Astrocyte of the cerebellum (primary cell): Measurements from ENCODE around the gene SLC2A4.
"Not testable (repeated sequence)": the region's sequence is repeated elsewhere in the genome, so short reads cannot be mapped to it uniquely, and the experiment has no call there.

Source experiments
- DNase-seq: peaks from one replicate; pipeline ENCODE4 v3.0.0-alpha.2; 2011; ENCODE audit warnings: low read depth
- H3K4me3 ChIP-seq: 2 replicates; pipeline ENCODE4 v1.5.1; 2011; ENCODE audit warnings: mild to moderate bottlenecking, low read depth, low read length, moderate library complexity
- in situ Hi-C: cut with HindIII; loops from 2 replicates; pipeline ENCODE4 v1.10.0; 2017; ENCODE audit warnings: low sequenced_read_pairs
- TF ChIP-seq, protein P1 (sequence below): IDR thresholded peaks from 2 replicates; pipeline ENCODE4 v1.5.1; 2012; ENCODE audit warnings: low read length, low read depth, moderate library complexity, mild to moderate bottlenecking; ENCODE audit errors: missing control alignments

The SLC2A4 gene

DNA sequence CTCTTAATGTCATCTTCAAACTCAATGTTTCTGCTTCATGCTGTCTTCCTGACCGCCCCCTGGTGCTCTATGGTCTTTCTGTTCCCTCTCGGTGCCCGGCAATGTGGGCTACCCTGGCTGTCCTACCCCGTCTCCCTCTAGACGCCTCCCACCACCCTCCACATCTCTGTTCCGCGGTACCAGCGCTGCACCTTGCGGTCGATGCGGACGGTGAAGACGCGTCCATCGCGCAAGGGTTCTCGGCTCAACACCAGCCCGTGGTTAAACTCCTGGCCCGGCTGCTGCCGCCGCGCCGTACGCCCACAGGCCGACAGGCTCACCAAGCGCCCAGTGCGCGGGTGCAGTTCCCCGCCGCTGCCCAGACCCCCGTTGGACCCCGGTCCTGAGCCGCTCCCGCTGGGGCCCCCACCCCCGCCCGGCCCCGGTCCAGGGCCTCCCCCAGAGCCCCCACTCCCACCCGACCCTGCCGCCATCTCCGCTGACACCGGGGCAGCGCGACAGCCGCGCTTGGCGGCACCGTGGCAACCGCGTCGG is 47.4 kb downstream of the SLC2A4 start, which contains the start of gene NEURL4:
Gene NEURL4 (minus strand): TSS at position 496 of the 534 bp plus-strand sequence. CDS start 23 bp downstream, at position 473.
- DNase-seq = no peak
- H3K4me3 ChIP-seq = peak within 1 kb of the TSS; percentile 62
- TF ChIP-seq, protein P1, sequence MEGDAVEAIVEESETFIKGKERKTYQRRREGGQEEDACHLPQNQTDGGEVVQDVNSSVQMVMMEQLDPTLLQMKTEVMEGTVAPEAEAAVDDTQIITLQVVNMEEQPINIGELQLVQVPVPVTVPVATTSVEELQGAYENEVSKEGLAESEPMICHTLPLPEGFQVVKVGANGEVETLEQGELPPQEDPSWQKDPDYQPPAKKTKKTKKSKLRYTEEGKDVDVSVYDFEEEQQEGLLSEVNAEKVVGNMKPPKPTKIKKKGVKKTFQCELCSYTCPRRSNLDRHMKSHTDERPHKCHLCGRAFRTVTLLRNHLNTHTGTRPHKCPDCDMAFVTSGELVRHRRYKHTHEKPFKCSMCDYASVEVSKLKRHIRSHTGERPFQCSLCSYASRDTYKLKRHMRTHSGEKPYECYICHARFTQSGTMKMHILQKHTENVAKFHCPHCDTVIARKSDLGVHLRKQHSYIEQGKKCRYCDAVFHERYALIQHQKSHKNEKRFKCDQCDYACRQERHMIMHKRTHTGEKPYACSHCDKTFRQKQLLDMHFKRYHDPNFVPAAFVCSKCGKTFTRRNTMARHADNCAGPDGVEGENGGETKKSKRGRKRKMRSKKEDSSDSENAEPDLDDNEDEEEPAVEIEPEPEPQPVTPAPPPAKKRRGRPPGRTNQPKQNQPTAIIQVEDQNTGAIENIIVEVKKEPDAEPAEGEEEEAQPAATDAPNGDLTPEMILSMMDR = peak; percentile 11
- in situ Hi-C loops = no loop called here

DNA sequence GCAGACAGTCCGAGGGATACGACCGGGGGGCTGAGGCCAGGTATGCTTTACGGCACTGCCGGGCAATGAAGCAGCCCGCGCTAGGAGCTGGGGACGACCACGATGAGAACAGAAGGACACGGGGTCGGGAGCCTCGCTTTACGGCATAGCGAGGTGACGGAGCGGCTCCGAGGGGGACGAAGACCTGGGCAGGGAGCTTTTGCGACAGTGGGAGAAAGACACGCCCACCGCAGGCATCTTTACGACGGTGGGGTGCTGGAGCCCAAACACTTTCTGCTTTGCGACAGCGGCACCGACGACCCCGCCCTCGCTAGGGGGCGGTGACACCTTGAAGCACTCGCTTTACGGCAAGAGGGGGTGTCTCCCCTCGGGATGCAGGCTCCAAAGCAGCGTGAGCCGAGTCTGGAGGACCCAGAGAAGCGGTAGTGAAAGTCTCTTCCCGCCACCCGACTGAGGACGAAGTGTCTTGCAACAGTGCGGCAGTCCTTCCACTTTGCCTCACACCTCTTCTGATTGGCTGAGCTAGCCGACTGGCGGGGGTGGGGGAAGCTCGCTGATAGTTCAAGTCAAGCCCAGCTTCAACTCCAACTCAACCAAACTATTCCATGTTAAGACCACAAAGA is 48.0 kb downstream of the SLC2A4 start:
- TF ChIP-seq, protein P1 = no peak
- DNase-seq = peak; percentile 97
- in situ Hi-C loops = no loop called here
- H3K4me3 ChIP-seq = peak overlapping the region; percentile 62

DNA sequence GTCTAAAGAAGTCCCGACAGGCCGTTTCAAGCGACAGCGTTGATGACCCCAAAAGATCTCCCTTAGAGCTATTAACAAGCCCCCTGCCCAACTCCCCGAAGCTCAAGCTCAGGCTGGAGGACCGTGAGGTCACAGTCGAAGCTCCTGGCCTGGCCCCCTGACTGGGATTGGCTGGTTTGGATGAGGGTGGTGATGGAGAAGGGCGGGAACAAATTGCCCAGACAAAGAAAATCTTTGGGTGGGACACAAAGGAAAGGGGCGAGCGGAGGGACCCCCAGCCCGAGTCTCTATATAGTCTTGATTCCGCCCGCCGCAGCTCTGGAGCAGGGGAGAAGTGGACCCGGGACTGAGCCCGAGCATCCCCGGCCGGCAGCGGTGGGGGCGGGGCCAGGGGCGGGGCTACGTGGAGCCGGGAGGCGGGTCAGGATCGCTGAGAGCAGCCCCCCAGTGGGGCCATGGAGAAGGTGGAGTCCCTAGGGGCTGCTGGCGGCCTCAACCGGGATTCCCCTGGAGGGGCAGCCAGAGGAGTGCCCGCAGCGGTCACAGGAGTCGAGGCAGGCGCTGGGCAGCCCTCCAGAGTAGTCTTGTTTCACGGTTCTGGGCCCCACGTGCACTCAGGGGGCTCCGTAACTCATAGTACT is 48.6 kb downstream of the SLC2A4 start:
- TF ChIP-seq, protein P1 = no peak
- in situ Hi-C loops = no loop called here
- peak overlapping the region; percentile 62 for H3K4me3 ChIP-seq

DNA sequence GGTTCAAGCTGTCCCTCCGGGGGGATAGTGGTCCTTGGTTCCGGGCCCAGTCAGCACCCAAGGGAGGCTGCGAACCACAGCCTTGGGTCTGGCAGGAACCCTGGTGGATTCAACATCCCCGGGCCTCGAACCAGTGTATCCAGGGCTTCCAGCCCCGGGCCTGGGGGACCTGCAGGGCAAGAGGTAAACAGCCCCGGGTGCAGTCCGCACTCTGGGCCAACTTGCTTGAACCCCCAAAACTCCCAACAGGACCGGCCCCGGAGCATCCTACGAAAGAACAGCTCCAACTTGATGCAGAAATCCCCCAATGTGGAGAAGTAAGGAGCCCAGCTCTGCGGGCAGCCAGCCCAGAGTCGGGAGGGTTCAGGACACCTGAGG is 49.1 kb downstream of the SLC2A4 start:
- DNase-seq = no peak
- TF ChIP-seq, protein P1 = no peak
- peak overlapping the region; percentile 62 for H3K4me3 ChIP-seq
- in situ Hi-C loops = no loop called here

More for the DNA sequence above, 48.6 kb downstream of the SLC2A4 start:
- DNase-seq = no peak

DNA sequence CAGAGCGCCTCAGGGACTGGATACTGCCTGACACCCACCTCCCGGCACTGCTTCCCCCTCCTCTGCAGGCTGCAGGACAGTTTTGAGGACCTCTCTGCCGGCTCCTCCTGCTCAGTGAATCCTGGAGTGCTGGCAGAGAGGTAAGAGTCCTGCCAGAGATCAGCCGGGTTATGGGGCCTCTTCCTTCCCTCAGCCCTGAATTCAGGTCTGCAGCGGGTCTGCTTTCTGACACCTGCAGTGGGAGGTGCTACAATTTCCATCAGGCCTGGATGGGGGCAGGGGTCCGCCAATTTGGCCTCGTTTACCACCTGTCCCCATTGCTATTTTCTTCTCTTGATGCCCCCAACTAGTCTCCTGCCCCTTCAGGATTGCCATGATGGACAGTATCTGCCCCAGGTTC is 50.6 kb downstream of the SLC2A4 start:
- in situ Hi-C loops = no loop called here
- H3K4me3 ChIP-seq = no peak overlapping the region

DNA sequence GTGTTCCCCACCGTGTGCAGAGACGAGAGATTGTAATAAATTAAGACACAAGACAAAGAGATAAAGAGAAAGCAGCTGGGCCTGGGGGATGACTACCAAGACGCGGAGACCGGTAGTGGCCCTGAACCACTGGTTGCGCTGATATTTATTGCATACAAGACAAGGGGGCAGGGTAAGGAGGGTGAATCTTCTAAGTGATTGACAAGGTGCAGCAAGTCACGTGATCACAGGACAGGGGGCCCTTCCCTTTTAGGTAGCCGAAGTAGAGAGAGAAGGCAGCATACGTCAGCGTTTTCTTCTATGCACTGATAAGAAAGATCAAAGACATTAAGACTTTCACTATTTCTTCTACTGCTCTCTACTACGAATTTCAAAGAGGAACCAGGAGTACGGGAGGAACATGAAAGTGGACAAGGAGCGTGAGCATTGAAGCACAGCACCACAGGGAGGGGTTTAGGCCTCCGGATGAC is 51.1 kb downstream of the SLC2A4 start:
- DNase-seq, in situ Hi-C loops, H3K4me3 ChIP-seq: not testable (repeated sequence)

More for the DNA sequence above, 50.6 kb downstream of the SLC2A4 start:
- DNase-seq = no peak
- TF ChIP-seq, protein P1 = no peak
